ENCODE results near the gene ARL10. TPM values are rescaled to one million over a fixed set of nuclear protein-coding genes. Genes with fewer than 3 reads are reported as not detected.

Gene ARL10
- total RNA-seq, 1 experiment from 2014 or later = 0.05 TPM

- TF ChIP-seq, protein P1, sequence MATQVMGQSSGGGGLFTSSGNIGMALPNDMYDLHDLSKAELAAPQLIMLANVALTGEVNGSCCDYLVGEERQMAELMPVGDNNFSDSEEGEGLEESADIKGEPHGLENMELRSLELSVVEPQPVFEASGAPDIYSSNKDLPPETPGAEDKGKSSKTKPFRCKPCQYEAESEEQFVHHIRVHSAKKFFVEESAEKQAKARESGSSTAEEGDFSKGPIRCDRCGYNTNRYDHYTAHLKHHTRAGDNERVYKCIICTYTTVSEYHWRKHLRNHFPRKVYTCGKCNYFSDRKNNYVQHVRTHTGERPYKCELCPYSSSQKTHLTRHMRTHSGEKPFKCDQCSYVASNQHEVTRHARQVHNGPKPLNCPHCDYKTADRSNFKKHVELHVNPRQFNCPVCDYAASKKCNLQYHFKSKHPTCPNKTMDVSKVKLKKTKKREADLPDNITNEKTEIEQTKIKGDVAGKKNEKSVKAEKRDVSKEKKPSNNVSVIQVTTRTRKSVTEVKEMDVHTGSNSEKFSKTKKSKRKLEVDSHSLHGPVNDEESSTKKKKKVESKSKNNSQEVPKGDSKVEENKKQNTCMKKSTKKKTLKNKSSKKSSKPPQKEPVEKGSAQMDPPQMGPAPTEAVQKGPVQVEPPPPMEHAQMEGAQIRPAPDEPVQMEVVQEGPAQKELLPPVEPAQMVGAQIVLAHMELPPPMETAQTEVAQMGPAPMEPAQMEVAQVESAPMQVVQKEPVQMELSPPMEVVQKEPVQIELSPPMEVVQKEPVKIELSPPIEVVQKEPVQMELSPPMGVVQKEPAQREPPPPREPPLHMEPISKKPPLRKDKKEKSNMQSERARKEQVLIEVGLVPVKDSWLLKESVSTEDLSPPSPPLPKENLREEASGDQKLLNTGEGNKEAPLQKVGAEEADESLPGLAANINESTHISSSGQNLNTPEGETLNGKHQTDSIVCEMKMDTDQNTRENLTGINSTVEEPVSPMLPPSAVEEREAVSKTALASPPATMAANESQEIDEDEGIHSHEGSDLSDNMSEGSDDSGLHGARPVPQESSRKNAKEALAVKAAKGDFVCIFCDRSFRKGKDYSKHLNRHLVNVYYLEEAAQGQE (IDR thresholded peaks at IDR 0.05; ENCODE audit: low read depth) = no peak
- TF ChIP-seq CEBPB (IDR thresholded peaks at IDR 0.05; ENCODE audit: low read depth) (no peak), ZNF274 (IDR thresholded peaks at IDR 0.05; ENCODE audit: low read depth, low read length) (no peak), EZH2phosphoT487 (IDR thresholded peaks at IDR 0.05; ENCODE audit: borderline replicate concordance) (no peak), TCF7L2 (IDR thresholded peaks at IDR 0.05; ENCODE audit: borderline replicate concordance, extremely low read depth, insufficient read depth, insufficient read length) (no peak)
Measured at GRCh38 chr5:176391479-176391878, 26.2 kb downstream of the ARL10 start (continued).

- Histone ChIP-seq H3K79me2 (ENCODE audit: insufficient read depth, low read length) (peaks cover 34% of the 10 kb centered on the region), H3K4me2 (ENCODE audit: low read length) (no peak overlapping the region), H2AFZ (ENCODE audit: low read depth, low read length, poor library complexity, severe bottlenecking) (no peak overlapping the region), H3K4me3 (replicated peaks in 1 of 2; ENCODE audit: low read depth in 1 of 2, low read length in 2 of 2) (no peak overlapping the region), H3K9ac (ENCODE audit: low read length) (no peak overlapping the region), H3K27ac (ENCODE audit: low read depth, low read length) (no peak overlapping the region), H3K27me3 (ENCODE audit: insufficient read depth, low read length) (no peaks in the 10 kb centered on the region), H3K36me3 (ENCODE audit: control insufficient read depth in 1 of 2, insufficient read depth in 2 of 2, low read length in 2 of 2) (peaks cover 2 to 16% of the 10 kb centered on the region in 2 experiments; a peak in 2 of 4 replicates), H3K9me2 (ENCODE audit: insufficient read depth) (no peaks in the 10 kb centered on the region), H4K20me1 (ENCODE audit: insufficient read depth) (no peaks in the 10 kb centered on the region), H3K4me1 (ENCODE audit: control insufficient read depth in 1 of 2, insufficient read depth in 2 of 2, low read length in 2 of 2) (peaks cover 5 to 15% of the 10 kb centered on the region in 2 experiments; a peak in 3 of 4 replicates), H3K9me3 (ENCODE audit: control insufficient read depth in 1 of 2, insufficient read depth in 1 of 2, low read depth in 1 of 2, low read length in 2 of 2) (no peaks in the 10 kb centered on the region)
- DNase-seq (ENCODE audit: low read depth, low spot score) (no peak), ATAC-seq (no peak)
- ChIA-PET POLR2A (no interaction called here), CTCF (no interaction called here), RAD21 (ENCODE audit: low non-redundant PET in 1 of 2, low total read pairs in 2 of 2, uncharacterized antibody in 2 of 2, unreplicated experiment in 2 of 2) (no interaction called here)
- intact Hi-C loops (cut with micrococcal nuclease) = no loop called here
- no peak for TF ChIP-seq ZNF274 (IDR thresholded peaks at IDR 0.05; ENCODE audit: low read depth, low read length)
- TF ChIP-seq SRF (IDR thresholded peaks at IDR 0.05; ENCODE audit: low read depth) = no peak
- no peak for TF ChIP-seq EZH2 (IDR thresholded peaks at IDR 0.05)
- TF ChIP-seq ATF3 (IDR thresholded peaks at IDR 0.05) = no peak
- no TSS peak for BruUV-seq (replicated peaks)
Measured at GRCh38 chr5:176391999-176392398, 26.7 kb downstream of the ARL10 start.
